ENCODE results near the gene TTC34.

DNA sequence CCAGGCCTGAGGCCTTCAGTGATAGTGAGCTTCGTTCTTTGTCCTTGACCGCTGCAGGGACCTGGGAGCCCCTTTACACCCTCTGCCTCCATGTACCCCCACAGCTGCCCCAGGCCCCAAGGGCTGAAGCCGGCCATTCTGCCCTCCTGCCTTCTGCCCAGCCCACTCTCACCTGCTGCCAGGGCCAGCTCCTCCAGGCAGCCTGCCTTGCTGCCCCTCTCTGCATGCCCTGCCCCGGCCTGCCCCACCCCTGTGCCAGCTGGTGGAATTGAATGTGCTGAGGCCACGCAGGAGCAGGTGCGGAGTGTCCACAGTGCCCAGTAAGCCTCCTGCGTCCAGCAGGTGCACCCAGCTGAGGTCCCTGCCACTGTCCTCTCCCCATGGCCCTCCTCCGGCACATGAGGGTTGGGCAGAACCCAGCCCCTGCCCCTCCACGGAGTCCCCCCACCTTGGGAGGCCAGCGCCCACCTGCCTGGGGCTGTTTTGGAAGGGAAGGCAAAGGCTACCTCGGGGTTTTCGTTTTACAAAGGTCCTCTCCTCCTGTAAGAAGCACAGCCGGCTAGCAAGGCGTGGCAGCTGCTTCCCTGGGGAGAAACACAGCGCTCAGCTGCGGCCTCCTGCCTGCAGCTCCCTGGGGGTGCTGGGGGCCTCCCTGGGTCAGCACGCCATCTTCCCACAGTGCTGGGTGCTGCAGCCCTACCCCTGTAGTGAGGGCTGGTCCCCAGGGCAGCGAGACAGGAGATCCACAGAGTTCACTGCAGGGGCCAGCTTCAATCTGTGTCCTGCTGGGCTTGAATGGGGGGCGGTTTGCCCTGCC lies 189.7 kb downstream of the TTC34 start:
- TF ChIP-seq POLR2A (IDR thresholded peaks at IDR 0.05; ENCODE audit: low read depth, low read length) = no peak
- TF ChIP-seq REST (IDR thresholded peaks at IDR 0.05; ENCODE audit: low read depth, low read length) = no peak
- no peak for TF ChIP-seq RBBP5 (conservative IDR thresholded peaks at IDR 0.05)
- no peak for TF ChIP-seq POLR2AphosphoS5 (IDR thresholded peaks at IDR 0.05; ENCODE audit: low read length)
- TF ChIP-seq, protein P1, sequence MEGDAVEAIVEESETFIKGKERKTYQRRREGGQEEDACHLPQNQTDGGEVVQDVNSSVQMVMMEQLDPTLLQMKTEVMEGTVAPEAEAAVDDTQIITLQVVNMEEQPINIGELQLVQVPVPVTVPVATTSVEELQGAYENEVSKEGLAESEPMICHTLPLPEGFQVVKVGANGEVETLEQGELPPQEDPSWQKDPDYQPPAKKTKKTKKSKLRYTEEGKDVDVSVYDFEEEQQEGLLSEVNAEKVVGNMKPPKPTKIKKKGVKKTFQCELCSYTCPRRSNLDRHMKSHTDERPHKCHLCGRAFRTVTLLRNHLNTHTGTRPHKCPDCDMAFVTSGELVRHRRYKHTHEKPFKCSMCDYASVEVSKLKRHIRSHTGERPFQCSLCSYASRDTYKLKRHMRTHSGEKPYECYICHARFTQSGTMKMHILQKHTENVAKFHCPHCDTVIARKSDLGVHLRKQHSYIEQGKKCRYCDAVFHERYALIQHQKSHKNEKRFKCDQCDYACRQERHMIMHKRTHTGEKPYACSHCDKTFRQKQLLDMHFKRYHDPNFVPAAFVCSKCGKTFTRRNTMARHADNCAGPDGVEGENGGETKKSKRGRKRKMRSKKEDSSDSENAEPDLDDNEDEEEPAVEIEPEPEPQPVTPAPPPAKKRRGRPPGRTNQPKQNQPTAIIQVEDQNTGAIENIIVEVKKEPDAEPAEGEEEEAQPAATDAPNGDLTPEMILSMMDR (IDR thresholded peaks at IDR 0.05 in 2 of 3, conservative IDR thresholded peaks at IDR 0.05 in 1 of 3; ENCODE audit: control insufficient read depth in 2 of 3, extremely low read depth in 1 of 3, insufficient read depth in 1 of 3, low read depth in 3 of 3, low read length in 3 of 3) = no peak
- TF ChIP-seq BRCA1 (IDR thresholded peaks at IDR 0.05; ENCODE audit: low read depth, low read length) = no peak
- no peak for TF ChIP-seq EZH2 (IDR thresholded peaks at IDR 0.05; ENCODE audit: borderline replicate concordance, control insufficient read depth, low read depth, low read length)
- TF ChIP-seq HDGF (IDR thresholded peaks at IDR 0.05) = no peak
- no peak for TF ChIP-seq ZNF384 (IDR thresholded peaks at IDR 0.05; ENCODE audit: borderline replicate concordance, low read depth, low read length)
- TF ChIP-seq LARP7 (IDR thresholded peaks at IDR 0.05) = no peak
- no peak for TF ChIP-seq RAD51 (IDR thresholded peaks at IDR 0.05)
- TF ChIP-seq RFX5 (IDR thresholded peaks at IDR 0.05; ENCODE audit: low read depth, low read length) = no peak

All from GM12878 (cell line).